DMS153 treated with DMSO at 0.1 percent for 48 hours (cell line): ENCODE results near the gene ALG11.
"Not testable (repeated sequence)": the region's sequence is repeated elsewhere in the genome, so short reads cannot be mapped to it uniquely, and the experiment has no call there.

Experiments
- DNase-seq: peaks from one replicate; lab custom pipeline; 2025; ENCODE audit not compliant: unreplicated experiment; lab: John Stamatoyannopoulos, UW

ALG11 gene

GRCh38 chr13:52026246-52026626, 14.0 kb downstream of the ALG11 start:
- DNase-seq: no peak

GRCh38 chr13:52027832-52028231, 15.6 kb downstream of the ALG11 start:
- DNase-seq: no peak

- no peak for DNase-seq
These were observed 17.4 kb downstream of the ALG11 start for GRCh38 chr13:52029569-52029968.

GRCh38 chr13:52030401-52030800, 18.2 kb downstream of the ALG11 start:
- not testable (repeated sequence) for DNase-seq

- DNase-seq: no peak
These were observed 20.8 kb downstream of the ALG11 start for GRCh38 chr13:52033039-52033438.

GRCh38 chr13:52034616-52035226, 22.5 kb downstream of the ALG11 start:
- peak; percentile 88 for DNase-seq

- no peak for DNase-seq
These were observed 23.8 kb downstream of the ALG11 start for GRCh38 chr13:52036037-52036436.

GRCh38 chr13:52043675-52044074, 31.5 kb downstream of the ALG11 start:
- DNase-seq: no peak

GRCh38 chr13:52047463-52047862, 35.3 kb downstream of the ALG11 start:
- DNase-seq: no peak

- DNase-seq: no peak
These were observed 36.3 kb downstream of the ALG11 start for GRCh38 chr13:52048516-52048915.

GRCh38 chr13:52051400-52051799, 39.2 kb downstream of the ALG11 start:
- DNase-seq: no peak

GRCh38 chr13:52053460-52053859, 41.3 kb downstream of the ALG11 start:
- DNase-seq: no peak

- DNase-seq: not testable (repeated sequence)
These were observed 48.9 kb downstream of the ALG11 start for GRCh38 chr13:52061064-52061463.

GRCh38 chr13:52061587-52061986, 49.4 kb downstream of the ALG11 start:
- DNase-seq: no peak

- DNase-seq: no peak
These were observed 55.0 kb downstream of the ALG11 start for GRCh38 chr13:52067237-52067636.

GRCh38 chr13:52070929-52071523, 58.8 kb downstream of the ALG11 start:
- no peak for DNase-seq
